ENCODE results near the gene C15orf62.

Gene C15orf62

DNA sequence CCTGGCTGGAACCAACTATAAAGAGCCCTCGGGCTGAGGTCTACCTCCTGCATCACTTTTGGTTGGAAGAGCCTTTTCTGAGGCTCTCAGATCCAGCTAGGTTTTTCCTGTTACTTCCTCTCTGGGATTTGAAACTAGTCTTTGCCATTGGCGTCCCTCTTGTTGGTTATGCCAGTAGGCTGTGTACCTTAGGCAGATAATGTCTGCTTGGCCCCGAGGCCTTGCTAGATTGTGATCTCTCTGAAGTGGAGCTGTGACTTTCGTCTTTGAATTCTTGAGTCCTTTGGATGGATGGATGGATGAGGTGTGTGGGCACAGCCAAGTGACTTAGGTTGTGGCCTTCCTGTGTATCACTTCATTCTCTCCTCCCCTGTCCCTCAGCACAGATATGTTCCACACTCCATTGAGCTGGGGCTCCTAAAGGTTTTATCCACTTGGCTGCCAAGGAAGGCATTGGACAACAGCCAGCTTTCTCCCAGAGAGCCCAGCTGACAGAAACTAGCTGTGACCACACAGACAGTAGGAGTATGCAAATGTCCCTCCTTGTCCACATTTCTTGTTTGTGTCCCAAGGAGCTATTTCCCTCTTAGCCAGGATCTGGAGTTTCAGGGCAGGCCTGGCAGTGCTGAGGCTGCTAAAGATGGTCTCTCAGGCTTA is 45.4 kb downstream of the C15orf62 start:
- no peak for DNase-seq (ENCODE audit: low spot score)

DNA sequence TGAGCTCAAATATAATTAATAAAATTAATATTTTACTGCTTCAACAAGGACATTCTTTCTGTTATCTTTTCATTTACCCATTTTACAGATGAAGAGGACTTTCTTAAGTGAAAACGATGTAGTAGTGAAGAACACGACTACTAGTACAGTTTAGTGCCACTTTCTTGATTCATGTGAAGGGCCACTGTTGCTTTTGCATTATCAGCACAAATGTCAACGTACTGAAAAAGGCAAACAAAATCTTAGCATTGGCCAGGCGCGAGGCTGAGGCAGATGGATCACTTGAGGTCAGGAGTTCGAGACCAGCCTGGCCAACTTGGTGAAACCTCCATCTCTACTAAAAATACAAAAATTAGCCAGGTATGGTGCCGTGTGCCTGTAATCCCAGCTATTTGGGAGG is 49.3 kb downstream of the C15orf62 start:
- no peak for DNase-seq (ENCODE audit: low spot score)

DNA sequence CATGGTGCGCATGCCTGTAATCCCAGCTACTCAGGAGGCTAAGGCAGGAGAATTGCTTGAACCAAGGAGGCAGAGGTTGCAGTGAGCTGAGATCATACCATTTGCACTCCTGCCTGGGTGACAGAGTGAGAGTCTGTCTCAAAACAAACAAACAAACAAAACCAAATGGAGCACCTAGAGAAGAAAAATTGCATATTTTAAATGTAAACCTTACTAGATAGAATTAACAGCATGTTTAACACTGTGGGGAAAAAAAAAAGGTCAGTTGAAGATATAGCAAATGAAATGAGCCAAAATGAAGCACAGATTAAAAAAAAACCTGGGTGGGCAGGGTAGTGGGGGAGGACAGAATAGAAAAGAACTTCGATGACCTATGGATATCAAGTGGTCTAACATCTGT is 51.4 kb downstream of the C15orf62 start:
- DNase-seq (ENCODE audit: low spot score): no peak
